ENCODE results near the gene ROR2. TPM values are rescaled to one million over a fixed set of nuclear protein-coding genes. Genes with fewer than 3 reads are reported as not detected.

Gene ROR2
- 10 to 100 TPM in 2 of 4 donors, 1 to 10 TPM in 2; 4.2 to 23.2 (median 11.2) TPM for total RNA-seq

DNA sequence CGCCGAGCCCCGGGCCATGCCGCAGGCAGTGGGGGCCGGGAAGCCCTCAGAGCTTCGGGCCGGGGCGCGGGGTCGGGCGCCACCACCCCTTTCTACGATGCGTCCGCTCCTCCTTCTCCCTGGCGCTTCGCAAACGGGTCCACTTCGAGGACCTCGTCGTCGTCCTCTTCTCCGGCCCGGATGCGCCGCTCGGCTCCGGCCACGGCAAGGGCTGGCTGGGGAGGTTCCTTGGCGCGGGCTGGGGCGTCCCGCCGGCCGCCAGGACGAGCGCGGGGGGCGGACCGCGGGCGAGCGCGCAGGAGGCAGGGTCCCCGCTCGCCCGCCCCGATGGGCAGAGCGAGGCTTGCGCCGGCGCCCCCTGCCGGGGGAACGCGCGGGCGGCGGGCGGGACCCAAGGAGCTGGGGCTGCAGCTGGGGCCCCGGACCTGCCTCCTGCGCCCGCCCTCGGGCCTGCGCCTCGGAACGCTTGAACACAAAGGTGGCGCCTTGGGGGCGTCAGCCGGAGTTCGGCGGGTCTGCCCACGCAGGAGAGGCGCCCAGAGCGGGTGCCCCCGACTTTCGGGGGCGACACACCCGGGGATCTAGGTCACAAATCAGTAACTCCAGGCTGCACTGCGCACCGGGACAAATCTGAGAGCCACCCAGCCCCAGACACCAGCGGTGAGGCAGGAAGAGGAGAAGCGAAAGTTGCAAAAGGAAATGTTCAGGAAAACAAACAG is at the start of gene ROR2:
Gene ROR2, minus strand, starts transcription at position 283 of the 719 bp plus-strand sequence.
- intact Hi-C loops (cut with DNase I; ENCODE audit: low total_unique reads), result loop anchor here (5.0 to 10.0 kb wide), 4 partner anchors 55 to 183 kb away; no protein-coding TSS in a partner anchor
- H3K4me3 ChIP-seq, result peak within 1 kb of the TSS; percentile 49 to 91 (median 59)
- H3K27ac ChIP-seq, result peak within 1 kb of the TSS; percentile 81 to 94 (median 88)
- in situ Hi-C loops (cut with MboI; ENCODE audit: low pct_ligation_motif_present in 1 of 4, low pct_unique_long_range_greater_than_20kb in 1 of 4, low sequenced_read_pairs in 3 of 4), result loop anchor here in 3 of 4 donors (10.0 to 25.0 kb wide), 3 partner anchors 175 to 213 kb away; no protein-coding TSS in a partner anchor
- no peaks in the 10 kb centered on the region for H3K9me3 ChIP-seq
- TF ChIP-seq, protein P1, sequence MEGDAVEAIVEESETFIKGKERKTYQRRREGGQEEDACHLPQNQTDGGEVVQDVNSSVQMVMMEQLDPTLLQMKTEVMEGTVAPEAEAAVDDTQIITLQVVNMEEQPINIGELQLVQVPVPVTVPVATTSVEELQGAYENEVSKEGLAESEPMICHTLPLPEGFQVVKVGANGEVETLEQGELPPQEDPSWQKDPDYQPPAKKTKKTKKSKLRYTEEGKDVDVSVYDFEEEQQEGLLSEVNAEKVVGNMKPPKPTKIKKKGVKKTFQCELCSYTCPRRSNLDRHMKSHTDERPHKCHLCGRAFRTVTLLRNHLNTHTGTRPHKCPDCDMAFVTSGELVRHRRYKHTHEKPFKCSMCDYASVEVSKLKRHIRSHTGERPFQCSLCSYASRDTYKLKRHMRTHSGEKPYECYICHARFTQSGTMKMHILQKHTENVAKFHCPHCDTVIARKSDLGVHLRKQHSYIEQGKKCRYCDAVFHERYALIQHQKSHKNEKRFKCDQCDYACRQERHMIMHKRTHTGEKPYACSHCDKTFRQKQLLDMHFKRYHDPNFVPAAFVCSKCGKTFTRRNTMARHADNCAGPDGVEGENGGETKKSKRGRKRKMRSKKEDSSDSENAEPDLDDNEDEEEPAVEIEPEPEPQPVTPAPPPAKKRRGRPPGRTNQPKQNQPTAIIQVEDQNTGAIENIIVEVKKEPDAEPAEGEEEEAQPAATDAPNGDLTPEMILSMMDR (IDR thresholded peaks at IDR 0.05), result peak; percentile 26 to 61 (median 48)
- TF ChIP-seq POLR2AphosphoS5 (IDR thresholded peaks at IDR 0.05) (peak; percentile 49 to 71 (median 58)), POLR2A (IDR thresholded peaks at IDR 0.05) (no peak)
- peaks cover 62% of the 10 kb centered on the region for H3K27me3 ChIP-seq
- no peaks in the 10 kb centered on the region for H3K36me3 ChIP-seq
- peak; percentile 75 for DNase-seq
- 2% methylated on average over 6 to 65 of the region's 81 CpGs for WGBS, 2 donors (ENCODE audit: low coverage in 1 of 2)
- H3K4me1 ChIP-seq, result peaks cover 5 to 42% (median 31%) of the 10 kb centered on the region in 4 donors

DNA sequence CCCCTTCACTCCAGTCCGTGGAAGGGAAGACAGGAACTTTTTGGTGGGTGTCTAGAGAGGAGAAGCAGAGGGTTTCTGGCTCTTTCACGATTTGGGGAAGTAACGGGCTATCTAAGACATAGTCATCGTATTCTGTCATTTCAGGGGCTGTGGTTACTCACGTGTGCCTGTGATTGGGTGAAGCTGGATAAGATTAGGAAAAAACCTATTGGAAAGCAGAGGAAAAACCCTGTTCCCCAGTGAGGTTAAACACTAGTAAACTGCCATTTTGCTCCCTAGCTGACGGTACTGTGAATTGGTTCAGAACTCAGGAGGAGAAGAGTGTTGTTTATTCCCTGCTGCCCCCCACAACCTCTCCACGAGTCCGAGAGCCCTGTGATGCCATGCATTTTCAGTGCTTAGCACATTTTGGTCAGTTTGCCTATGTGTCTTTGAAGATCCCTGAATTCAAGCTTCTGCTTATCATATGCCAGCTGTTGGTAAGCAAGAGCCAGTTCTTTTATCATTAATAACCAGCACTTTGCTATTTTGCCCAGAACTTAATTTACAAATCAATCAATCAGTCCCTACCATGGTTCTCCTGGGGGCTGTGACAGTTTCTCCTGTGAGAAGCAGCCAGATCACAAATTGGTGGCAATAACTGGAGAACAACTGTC is 45.1 kb upstream of the ROR2 start:
- Histone ChIP-seq H3K27me3 (no peaks in the 10 kb centered on the region), H3K27ac (no peak overlapping the region), H3K36me3 (no peaks in the 10 kb centered on the region), H3K4me1 (peaks cover 0 to 16% (median 0%) of the 10 kb centered on the region in 4 donors), H3K4me3 (no peak overlapping the region), H3K9me3 (no peaks in the 10 kb centered on the region)
- intact Hi-C loops (cut with DNase I; ENCODE audit: low total_unique reads), result no loop called here
- in situ Hi-C loops (cut with MboI; ENCODE audit: low pct_ligation_motif_present in 1 of 4, low pct_unique_long_range_greater_than_20kb in 1 of 4, low sequenced_read_pairs in 3 of 4), result no loop called here
- 36 to 37% methylated on average over 8 of the region's 8 CpGs for WGBS, 2 donors (ENCODE audit: low coverage in 1 of 2)
- no peak for DNase-seq
- TF ChIP-seq POLR2A (IDR thresholded peaks at IDR 0.05) (no peak), POLR2AphosphoS5 (IDR thresholded peaks at IDR 0.05) (no peak), EP300 (IDR thresholded peaks at IDR 0.05; ENCODE audit: low read depth) (no peak)
- TF ChIP-seq, protein P1 (IDR thresholded peaks at IDR 0.05), result no peak

DNA sequence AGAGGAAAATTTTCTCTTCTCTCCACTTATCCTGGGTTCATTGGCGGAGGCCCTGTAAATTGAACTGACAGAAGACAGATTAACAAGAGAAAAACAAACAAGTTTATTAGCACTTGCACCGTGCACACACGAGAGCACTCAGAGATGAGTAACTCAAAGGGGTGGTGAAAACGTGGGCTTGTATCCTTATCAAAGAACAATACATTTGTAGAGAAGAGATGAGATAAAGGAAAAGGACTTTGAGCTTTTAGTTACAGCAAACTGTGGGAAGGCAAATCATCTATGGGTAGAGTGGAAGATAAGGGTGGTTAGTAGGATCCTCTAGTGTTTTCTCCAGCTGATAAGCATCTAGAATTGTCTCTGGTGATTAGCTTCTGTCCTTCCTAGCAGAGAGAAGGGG is 44.4 kb upstream of the ROR2 start:
- in situ Hi-C loops (cut with MboI; ENCODE audit: low pct_ligation_motif_present in 1 of 4, low pct_unique_long_range_greater_than_20kb in 1 of 4, low sequenced_read_pairs in 3 of 4) (no loop called here), intact Hi-C loops (cut with DNase I; ENCODE audit: low total_unique reads) (no loop called here)
- Histone ChIP-seq H3K27me3 (no peaks in the 10 kb centered on the region), H3K4me1 (peaks cover 0 to 16% (median 0%) of the 10 kb centered on the region in 4 donors), H3K4me3 (no peak overlapping the region), H3K27ac (no peak overlapping the region), H3K36me3 (no peaks in the 10 kb centered on the region), H3K9me3 (no peaks in the 10 kb centered on the region)
- TF ChIP-seq, protein P1 (IDR thresholded peaks at IDR 0.05), result no peak
- no peak for TF ChIP-seq POLR2A (IDR thresholded peaks at IDR 0.05)
- TF ChIP-seq EP300 (IDR thresholded peaks at IDR 0.05; ENCODE audit: low read depth), result no peak
- no peak for TF ChIP-seq POLR2AphosphoS5 (IDR thresholded peaks at IDR 0.05)
- no peak for DNase-seq
- WGBS, 2 donors (ENCODE audit: low coverage in 1 of 2), result 12 to 30% methylated on average over 4 of the region's 4 CpGs

DNA sequence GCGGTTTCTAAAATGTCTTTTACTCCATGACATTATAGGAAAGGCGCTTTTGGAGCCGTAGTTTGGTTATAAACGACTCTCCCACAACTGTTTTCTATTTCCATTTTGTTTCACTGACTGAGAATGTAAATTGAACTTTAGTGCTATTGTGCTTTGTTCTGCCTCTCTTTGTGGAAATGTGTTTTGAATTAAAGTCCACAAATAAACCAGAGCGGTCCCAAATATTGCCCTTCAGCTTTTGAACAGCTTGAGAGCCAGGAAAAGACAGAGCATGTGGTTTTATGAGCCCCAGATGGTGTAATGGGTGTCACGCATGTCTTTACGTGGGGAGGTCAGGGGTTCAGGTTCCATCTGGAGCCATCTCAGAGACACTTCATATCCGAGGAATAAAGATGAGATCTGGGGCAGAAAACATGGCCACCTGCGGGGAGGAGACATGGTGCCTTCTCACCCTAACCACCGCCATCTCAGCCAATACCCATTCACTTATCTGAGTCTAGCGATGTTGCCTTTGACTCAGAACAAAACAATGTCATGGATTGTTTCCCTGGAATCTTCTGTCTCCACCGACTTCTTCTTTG is 42.5 kb upstream of the ROR2 start:
- no peak for DNase-seq
- intact Hi-C loops (cut with DNase I; ENCODE audit: low total_unique reads) (no loop called here), in situ Hi-C loops (cut with MboI; ENCODE audit: low pct_ligation_motif_present in 1 of 4, low pct_unique_long_range_greater_than_20kb in 1 of 4, low sequenced_read_pairs in 3 of 4) (no loop called here)
- TF ChIP-seq POLR2AphosphoS5 (IDR thresholded peaks at IDR 0.05), result no peak
- TF ChIP-seq POLR2A (IDR thresholded peaks at IDR 0.05), result no peak
- TF ChIP-seq, protein P1 (IDR thresholded peaks at IDR 0.05), result no peak
- TF ChIP-seq EP300 (IDR thresholded peaks at IDR 0.05; ENCODE audit: low read depth), result no peak
- WGBS, 2 donors (ENCODE audit: low coverage in 1 of 2), result 72 to 76% methylated on average over 8 to 12 of the region's 12 CpGs
- H3K27me3 ChIP-seq, result no peaks in the 10 kb centered on the region
- H3K4me1 ChIP-seq, result peaks cover 0 to 16% (median 0%) of the 10 kb centered on the region in 4 donors
- no peaks in the 10 kb centered on the region for H3K9me3 ChIP-seq
- no peaks in the 10 kb centered on the region for H3K36me3 ChIP-seq
- no peak overlapping the region for H3K4me3 ChIP-seq
- H3K27ac ChIP-seq, result no peak overlapping the region
